NCI-H2081 treated with DMSO at 0.1 percent for 48 hours (cell line): ENCODE results near the gene PLCB1.

Experiments used
- DNase-seq: peaks from one replicate; lab custom pipeline; 2025; lab: John Stamatoyannopoulos, UW

Gene PLCB1

DNA sequence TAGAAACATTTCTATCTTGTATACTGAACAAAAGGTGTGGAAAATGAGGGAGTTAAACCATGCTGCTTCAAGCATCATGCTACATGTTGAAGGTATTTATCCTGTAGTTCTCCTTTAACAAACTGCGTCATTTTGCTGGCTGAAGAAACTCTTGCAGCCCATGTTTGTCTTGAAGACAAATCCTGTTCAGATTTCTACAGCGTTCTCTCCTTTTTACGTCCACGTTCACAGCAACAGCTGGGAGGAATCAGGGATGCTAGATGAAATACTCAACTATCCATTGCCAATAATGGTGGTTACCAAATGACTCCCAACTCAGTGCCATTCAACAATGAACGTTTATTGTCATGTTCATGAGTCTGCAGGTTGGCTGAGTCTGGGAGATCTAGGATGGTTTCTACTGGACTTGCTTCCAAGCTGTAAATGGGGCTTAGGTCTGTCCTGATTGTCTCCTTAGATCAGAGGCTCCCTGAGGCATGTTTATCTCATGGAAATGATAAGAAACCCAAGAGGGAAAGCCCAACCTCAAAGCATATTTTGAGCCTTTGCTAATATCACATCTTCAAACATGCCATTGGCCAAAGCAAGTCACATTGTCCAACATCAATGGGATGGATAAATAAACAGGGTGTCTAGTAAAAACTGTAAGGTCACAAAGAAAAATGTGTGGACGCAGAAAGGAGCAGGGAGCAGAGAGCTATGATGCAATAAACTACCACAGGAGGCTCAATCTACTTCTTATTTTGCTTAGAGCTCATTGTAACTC, 2.7 kb upstream of the PLCB1 start:
- no peak for DNase-seq

DNA sequence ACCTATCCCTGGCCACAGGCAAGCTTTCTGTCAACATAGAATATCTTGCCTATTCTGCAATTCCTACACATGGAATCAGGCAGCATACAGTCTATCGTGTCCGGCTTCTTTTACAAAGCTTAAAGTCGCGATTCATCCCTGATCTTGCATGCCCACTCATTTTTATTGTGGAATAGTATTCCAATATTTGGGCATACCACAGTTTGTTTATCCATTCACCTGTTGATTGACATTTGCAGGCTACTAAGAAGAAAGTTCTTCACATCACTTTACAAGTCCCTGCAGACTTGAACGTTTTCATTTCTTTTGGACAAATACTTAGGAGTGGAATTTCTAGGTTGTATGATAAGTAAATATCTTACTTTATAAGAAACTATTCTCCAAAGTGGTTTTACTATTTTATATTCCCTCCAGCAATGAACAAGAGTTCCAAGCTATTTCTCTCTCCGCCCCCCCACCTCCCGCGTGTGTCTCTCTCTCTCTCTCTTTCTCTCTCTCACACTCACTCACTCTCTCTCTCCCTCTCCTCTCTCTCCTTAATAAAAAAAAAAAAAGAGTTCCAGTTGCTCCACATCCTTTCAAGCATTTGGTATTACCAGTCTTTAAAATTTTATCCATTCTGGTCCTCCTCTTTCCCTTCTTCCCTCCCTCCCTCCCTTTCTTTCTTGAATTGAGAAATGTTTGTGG, 1.1 kb upstream of the PLCB1 start:
- DNase-seq: no peak

DNA sequence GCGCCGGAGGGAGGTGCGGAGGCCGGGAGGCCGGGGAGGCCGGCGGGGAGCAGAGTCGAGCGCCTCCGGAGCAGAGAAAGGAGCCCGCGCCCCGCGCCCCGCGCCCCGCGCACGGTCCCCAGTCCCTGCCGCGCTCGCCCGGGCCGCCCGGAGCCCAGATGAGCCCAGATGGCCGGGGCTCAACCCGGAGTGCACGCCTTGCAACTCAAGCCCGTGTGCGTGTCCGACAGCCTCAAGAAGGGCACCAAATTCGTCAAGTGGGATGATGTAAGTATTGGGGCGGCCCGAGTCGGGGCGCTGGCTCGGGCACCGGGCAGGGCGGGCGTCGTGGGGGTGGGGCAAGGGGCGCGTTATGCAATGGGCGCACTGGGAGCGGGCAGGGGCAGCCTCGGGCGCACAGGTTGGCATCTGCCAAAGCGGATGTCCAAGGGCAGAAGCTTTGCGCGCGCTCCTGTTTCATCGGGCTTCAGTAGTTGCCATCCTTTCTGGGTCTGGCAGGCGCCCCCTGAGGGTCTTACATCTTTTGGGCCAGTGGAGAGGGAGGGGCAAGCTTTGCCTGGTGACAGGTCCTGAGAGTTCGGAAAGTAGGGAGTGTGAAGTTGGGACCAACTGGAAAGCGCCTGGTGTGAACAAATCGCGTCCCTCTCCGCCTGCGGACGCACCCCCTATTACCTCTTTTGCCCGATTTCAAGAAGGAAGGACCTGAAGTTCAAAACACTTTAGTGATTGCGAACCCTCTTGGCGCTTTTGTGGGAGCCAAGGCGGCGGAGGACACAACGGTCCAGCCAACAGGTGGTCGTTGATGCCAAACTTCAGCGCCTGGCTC, 631 bp downstream of the PLCB1 start:
- no peak for DNase-seq

DNA sequence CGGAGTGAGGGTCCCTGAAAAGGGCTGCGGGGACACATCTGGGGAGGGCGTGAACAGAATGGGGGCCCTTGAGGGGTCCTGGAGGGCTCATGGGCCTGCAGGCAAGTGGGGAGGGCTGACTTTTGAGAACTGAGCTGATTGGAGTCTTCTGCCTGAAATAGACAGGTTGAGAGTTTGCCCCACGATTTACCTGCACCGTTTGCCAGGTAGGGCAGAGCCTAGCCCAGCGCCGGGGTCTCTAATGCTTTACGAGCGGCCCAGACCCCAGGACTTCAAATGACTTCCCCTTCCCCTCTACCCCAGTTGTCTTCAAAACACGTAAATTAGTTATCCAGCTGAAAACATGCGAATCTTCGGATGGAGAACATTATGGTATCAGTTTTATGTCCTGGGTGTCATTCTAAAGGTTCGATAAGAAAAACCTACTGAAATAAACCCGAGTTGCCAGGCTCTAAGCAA, 1.3 kb downstream of the PLCB1 start:
- DNase-seq: no peak

DNA sequence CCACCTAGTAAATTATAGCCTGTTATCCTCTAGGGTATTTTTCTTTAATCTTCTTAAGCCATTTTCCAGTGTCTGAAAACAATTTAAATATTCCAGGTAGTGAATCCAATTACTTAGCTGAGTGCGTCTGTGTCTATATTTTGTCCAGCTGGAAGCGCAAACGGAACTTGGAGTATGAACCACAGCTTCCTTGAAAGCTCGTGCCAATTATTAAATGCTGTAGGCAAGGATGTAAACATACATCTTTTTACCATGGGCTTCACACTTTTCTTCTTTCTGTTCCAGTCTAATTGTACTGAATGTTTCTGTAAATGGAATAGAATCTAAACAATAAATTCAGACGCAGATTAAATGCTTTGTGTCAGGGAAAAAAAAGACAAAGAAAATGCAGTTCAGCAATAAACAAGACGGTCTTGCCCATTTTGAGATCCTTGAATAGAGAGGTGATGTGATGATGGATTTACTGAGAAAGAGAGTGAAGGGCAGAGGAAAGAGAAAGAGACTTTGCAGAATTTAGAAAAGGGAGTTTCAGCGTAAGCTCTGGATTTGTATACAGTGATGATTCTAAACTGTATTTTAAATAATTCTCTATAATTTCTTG, 1.9 kb downstream of the PLCB1 start:
- no peak for DNase-seq

DNA sequence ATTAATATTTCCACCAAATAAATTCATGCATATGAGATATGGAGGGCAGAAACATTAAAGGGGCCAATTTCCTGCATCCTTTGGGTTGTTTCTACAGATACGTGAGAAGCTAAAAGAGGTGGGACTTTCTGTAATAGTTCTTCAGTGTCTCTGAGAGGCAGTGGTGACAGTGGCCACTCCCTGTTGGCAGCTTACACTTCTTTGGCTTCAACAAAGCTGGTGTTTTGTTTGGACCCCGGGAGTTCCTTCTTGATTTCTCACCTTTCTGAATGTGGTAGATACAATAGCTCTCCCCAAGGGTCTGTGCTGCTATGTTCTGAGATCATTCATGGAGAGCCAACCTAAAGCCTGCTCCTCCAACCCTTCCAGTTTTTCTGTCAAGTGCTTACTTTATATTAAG, 7.8 kb downstream of the PLCB1 start:
- no peak for DNase-seq

DNA sequence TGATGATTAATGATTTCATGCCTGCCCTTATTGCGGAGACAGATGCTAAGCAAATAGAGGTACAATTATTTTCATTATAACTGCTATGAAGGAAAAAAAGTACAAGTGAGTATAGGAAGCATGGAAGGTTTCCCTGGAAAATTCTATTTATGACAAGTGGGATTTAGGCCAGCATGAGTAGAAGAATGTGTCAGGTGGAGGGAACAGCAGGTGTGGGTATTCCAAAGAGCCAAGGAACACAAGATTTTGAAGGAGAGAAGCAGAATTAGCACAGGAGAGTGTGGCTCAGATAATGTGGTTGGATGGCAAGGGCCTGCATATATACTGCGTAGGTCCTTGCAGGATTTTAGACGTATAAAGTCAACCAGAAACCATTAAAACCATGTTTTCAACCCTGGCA, 11.4 kb downstream of the PLCB1 start:
- DNase-seq: no peak

DNA sequence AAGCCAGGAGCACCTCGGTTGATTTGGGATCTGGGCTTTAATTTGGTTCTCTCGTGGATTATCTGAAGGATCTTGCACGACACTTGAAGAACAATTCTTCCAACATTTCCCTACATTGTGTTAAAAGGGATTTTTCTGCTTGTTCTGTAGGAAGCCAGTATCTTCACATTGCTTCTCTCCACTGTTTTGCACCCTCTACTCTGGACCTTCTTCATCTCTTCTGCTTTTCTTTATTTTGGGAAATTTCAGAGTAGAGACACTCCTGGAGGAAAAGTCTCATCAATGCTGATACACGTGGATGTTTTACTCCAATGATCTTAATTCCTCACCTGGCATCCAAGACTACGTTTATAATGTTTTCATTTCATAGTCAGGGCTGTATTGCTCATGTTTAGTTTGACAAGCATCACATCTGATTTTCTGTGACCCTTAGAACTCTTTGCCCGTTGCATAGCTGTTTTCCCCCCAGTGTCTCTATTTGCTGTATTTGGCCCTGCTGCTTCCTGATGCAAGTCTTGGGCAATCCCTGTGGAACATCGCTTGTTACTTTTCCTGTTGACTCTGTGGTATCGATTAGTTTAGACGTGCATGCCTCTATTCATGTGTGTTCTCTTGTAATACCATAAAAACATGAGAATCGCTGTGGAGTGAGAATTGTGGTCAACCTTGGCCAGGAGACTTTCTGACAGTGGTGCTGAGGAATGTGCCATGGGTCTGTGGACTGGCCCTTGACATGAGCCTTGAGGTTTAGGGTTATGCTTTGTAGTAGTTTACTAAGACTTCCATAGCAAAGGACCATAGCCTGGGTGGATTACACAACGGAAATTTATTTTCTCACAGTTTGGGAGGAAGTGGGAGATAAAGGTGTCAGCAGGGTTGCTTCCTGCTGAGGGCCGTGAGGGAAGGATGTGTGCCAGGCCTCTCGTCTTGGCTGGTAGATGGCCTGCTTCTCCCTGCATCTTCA, 12.5 kb downstream of the PLCB1 start:
- no peak for DNase-seq

DNA sequence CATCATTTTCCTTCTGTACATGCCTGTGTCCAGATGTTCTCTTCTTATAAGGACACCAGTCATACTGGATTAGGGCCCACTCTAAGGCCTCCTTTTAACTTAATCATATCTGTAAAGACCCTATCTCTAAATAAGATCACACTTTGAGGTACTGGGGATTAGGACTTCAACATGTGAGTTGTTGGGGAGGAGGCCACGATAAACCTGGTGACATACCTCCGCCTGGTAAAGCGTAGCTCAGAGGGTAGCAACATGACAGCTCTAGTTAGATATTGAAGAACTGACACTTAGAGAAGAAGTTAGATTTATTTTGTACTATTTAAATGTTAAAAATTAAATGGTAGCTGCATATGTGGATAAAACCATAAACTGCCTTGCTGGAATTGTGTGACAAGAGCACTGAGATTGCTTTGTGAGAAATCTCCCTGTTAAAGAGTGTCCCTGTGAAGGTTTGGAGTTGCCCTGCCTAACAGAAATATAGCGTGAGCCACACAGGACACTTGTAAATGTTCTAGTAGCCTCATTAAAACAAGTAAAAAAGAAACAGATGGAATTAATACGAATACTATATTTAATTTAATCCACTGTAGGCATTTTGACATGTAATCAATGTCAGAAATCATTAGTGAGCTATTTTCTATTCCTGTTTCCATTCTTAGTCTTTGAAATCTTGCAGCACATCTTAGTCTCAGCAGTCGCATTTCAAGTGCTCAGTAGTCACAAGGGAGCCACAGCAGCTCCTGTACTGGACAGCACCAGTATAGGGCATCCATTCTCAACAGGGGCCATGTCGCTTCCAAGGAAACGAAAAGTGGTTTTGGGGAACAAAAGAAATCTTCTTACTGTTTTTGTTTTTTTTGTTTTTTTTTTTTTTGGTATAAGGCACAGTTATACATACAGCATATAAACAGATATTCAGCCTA, 13.4 kb downstream of the PLCB1 start:
- DNase-seq: no peak

DNA sequence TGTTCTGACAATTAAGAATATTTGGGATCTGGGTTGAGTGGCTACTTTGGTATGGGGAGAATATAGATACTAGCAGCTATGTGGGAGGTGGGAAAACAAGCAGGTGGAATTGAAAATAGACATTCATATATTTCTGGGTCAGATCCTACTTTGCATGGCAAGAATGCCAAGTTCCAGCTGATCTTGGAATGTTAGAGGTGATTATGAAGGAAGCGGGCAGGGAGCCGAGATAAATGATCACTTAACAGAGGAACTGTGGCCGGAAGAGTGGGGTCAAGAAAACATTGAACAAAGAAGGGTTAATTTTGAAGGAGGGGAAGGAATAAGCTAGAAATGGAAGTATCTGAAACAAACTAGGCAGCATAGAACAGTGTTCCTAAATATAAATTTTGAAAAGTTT, 15.4 kb downstream of the PLCB1 start:
- DNase-seq: no peak

DNA sequence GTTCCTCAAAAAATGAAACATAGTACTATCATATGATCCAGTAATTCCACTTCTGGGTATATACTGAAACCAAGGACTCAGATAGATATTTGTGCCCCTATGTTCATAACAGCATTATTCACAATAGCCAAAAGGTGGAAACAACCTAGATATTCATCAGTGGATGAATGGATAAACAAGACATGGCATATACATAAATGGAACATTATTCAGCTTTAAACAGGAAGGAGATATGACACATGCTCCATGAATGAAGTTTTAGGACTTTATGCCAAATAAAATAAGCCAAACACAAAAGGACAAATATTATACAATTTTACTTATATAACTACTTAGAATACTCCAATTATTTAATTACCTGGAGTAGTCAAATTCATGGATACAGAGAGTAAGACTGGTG, 16.4 kb downstream of the PLCB1 start:
- no peak for DNase-seq

DNA sequence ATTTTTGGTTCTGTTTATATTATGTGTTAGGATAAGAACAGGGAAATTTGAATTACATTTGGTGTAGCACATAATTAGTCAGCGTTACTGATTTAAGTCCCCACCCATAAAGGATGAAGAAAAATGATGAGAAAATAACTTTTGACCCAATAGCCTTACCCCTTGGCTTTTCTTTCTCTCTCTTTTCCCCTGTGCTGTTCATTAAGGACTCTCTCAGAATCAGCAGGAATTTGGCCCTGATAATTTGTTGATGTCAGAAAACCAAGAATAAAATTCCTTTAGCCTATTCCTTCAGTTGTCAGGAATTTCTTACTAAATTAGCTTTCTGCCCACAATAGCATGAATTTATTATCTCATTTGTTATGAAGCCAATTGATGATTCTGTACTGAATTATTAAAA, 18.5 kb downstream of the PLCB1 start:
- no peak for DNase-seq

DNA sequence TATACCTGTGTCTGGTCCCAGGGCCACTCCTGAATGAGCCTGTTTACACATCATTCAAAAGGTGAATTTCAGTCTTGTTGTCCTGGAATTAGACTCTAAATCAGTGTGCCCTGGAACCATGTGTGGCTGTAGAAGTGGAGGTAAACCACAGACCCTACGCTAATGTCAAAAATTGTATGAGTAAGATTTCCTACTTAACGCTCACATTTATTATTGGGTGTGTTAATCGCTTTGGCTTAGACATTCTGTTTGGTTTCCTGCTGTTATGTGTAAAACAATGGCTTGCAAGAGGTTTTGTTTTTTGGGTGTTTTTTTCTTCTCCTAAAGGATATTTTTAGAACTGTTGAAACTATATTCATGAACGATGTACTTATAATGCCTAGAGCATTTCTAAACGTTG, 19.3 kb downstream of the PLCB1 start:
- DNase-seq: no peak

DNA sequence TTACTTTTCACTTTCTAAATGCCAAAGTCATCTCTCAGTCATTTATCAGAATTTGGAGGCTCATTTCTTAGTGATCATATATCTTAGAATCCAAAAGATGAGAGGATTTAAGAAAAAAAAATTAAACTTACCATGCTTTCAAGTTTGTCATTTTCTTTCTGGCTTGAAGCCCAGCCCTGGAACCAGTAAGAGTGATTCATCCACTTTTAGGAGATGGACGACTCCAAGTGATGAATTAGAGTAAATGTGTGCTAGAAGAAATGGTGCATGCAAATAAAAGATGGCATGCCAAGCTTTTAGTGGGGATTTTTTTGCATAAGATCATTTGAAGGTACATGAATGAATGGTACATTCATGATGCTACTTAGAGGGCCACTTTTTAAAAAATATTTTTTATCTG, 20.1 kb downstream of the PLCB1 start:
- no peak for DNase-seq

DNA sequence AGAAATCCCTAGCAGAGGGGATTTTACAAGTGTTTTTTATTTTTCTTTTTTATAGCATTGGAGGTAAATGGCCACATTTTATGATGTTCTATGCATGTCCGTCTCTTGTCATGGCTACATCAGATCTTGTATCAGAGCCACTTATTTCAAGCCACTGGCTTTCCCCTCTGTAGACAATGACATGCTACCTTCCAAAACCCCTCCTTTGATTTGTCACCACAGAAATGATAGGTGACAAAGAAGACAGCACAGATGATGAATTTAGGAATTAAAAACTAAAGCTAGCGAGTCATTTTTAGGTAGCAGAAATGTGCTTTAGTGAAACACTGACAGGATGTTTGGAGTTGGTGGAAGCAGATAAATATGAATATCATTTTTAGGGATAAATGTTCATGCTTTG, 20.8 kb downstream of the PLCB1 start:
- no peak for DNase-seq

DNA sequence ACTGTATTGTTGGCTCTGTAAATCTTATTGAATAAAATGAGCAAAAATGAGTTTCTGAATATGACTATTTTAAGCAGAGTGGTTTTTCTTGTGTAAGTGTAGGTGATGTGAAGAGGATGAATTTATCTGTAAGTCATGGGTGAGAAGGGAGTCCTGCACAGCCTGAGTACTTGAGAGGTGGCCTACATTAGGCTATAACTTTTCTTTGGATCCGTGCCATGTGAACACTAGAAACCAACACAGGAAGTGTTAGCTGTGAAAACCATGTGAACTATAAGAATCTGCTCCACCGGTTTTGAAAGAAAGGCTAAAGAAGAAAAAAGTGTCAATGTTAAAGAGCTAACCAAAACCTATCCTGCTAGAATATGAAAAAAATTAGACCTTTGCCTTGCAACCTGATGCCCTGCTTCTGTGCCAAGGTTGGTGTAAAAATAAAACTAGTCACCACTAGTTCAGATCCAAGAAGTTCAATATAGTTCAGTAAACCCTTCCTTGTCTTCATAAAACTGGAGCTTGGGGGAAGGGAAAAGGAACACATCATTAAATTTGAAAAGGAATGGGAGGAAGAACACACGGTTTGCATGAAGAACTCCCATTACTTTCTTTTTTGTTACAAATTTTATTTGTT, 21.3 kb downstream of the PLCB1 start:
- DNase-seq: no peak

DNA sequence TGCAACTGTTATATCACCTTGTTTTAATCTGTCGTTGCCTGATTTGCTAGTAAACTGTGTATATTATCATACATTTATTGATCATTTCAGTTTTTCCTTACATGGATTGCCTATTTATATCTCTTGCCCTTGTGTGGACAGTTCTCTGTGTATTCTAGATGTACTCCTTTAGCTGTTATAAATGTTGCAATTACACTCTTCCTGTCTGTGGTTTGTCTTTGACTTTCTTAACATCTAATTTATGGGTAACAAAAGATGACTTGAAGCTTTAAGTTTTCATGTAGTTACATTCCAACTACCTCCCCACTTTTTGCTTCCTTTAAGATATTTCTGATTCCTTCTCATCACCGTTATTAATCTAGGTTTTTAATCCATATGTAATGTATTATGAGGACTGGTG, 22.6 kb downstream of the PLCB1 start:
- no peak for DNase-seq

DNA sequence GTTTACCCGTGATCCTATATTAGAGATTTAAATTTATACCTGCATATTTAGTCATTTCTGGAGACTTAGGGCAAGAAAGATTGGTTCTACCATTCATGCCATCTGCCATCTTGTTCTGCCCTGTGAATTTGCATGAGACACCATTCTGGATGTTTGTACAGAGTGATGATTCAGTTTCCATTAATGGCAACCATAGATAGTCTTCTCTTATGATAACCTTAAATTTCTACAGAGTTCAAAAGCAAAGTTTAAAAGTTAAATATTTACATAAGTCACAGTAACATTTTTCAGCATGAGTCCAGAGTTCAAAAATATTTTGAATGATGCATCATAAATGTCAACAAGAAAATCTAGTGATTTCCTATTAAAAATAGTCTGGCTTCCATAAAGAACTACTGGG, 23.2 kb downstream of the PLCB1 start:
- DNase-seq: no peak

DNA sequence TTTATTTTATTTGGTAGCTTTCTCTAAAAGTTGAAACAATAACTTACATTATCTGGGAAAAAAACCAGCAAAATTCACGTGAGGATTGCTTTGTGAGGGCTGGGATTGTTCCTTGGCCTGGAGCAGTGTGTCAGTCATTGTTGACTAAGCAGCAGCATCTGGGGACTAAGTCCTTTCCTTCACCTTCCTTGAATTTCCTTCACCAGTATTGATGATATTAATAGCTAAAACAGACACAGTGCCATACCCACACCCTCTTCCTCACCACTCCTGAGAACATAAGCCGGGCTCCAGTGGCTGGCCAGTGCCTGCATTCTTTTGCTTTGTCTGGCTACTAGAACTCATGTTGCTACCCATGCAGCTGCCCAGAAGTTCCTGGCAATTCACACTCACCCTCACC, 23.7 kb downstream of the PLCB1 start:
- no peak for DNase-seq
